Measurements from ENCODE around the gene OTOS. TPM values are rescaled to one million over a fixed set of nuclear protein-coding genes. Genes with fewer than 3 reads are reported as not detected.

OTOS gene
- total RNA-seq, 1 experiment from 2014 or later, result not detected

- no peak for DNase-seq (ENCODE audit: low spot score)
- in situ Hi-C loops (cut with HindIII; ENCODE audit: low sequenced_read_pairs), result no loop called here
These were observed 462 bp upstream of the OTOS start for GRCh38 chr2:240140920-240141319.

DNA sequence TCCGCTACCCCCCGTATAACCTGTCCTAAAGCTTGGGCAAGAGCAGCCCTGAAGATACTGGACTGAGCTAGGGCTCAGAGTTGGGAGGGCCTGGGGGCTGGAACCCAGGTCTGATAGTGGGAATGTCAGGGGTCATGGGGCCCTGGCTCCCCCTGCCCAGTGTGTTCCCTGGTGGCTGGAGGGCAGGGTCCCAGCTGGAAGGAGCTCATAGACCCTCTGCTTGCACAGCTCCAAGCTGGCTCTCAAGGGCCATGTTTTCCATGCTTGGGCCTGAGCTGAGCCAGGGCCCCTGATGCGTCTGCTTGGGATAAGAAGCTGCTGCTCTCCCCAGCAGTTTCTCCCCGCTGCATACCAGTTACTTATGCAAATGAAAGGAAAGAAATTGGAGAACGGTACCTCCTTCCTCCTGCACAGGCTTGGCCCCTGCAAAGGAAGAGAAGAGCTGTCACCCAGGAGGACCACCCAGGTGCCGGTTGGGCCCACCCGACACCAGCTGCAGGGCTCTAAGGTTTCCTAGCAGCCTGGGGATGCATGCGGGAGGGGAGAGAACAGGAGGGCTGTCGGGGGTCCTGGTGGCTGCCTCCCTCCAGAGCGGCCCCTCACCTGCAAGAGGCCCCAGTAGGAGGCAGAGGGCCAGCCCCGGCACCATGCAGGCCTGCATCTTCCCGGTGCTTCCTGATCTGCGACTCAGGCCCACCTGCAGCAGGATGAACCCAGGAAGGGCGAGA is 628 bp downstream of the OTOS start:
- DNase-seq (ENCODE audit: low spot score), result no peak
- in situ Hi-C loops (cut with HindIII; ENCODE audit: low sequenced_read_pairs), result no loop called here

DNA sequence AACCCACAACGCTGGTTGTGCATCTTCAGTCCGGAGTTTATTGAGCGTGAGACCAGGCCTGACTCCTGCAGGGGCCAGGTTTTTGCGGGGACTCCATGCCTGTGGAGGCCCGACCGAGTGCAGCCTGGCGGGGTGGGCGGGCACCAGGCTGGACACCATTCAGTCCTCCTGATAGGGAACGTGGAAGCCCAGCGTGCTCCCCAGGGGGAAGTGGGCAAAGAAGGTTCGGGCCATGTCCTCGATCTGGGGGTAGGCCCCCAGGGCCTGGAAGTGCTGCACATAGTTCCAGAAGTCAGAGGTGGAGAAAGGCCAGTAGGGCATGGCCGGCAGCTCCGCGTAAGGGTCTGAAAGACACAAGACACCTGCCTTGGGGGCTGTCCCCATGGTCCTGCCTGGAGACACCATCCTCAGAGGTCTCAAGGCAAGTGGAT is 1.4 kb downstream of the OTOS start:
- no peak for DNase-seq (ENCODE audit: low spot score)
- in situ Hi-C loops (cut with HindIII; ENCODE audit: low sequenced_read_pairs), result no loop called here

- in situ Hi-C loops (cut with HindIII; ENCODE audit: low sequenced_read_pairs), result no loop called here
These were observed 2.0 kb downstream of the OTOS start for GRCh38 chr2:240138254-240138984.

DNA sequence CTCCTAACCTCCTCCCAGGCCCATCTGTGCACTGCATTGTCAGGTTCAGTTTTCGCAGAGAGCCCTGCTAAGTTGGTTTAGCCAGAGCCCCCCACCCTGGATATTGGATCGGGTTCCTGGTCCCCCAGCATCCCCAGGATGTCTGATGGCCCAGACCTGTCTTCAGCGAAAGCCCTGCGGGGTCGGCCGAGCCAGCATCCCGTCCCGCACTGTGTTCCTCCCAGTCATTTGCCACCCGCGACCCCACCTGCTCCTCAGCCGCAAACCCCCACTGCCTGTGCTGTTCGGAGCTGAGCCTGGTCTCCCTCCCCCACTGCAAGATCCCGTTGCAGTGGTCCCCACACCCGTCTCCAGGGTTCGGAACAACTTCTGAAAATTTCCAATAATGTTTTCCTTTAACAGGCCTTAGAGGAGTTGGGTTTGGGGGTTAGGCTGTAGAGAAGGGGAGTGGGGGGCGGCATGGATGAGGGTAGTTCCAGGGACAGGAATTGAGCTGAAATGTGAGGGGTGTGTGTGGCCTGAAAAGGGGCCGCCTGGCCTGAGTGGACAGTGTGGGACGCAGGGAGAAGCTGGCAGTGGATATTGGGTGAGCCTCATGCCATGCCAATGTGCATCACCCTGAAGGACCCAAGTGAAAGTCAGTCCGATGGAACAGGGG is 2.7 kb downstream of the OTOS start:
- in situ Hi-C loops (cut with HindIII; ENCODE audit: low sequenced_read_pairs), result no loop called here
- DNase-seq (ENCODE audit: low spot score), result no peak

More at GRCh38 chr2:240138254-240138984, 2.0 kb downstream of the OTOS start:
- no peak for DNase-seq (ENCODE audit: low spot score)

GRCh38 chr2:240136671-240137292 is 3.7 kb downstream of the OTOS start:
- DNase-seq (ENCODE audit: low spot score), result no peak

DNA sequence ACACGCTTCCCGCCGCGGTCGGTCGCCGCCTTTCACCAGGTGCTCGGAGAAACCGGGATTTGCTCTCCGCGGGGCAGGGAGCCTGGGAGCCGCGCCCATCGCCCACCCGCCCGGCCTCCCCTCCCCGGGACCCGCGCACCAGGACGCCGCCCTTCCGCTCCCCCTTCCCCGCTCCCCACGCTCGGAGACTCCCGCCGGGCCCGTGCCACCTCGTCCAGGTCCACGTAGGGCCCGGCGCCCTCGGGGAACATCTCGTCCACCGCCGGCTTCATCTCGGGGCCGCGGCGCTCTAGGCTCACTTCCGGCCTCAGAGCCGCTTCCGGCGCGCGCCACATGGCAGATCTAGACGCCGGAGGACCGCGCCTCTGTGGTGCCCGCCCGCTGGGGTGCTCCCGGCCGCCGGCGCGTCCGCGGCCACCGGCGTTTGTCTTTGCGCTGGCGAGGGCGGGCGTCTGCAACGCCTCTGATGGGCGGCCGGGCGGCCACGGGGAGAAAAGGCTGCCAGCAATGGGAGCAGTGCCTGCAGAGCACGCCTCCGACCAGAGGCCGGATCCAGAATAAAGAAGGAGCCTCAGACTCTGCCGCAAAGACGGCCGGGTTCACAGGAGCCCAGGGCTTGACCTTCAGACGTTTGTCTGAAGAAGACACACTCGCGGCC is 4.3 kb downstream of the OTOS start, which contains the start of gene COPS9:
COPS9 (minus strand) TSS at position 293 of the 658 bp plus-strand sequence; CDS start at position 272, 21 bp downstream.
- in situ Hi-C loops (cut with HindIII; ENCODE audit: low sequenced_read_pairs), result no loop called here
- peak; percentile 85 for DNase-seq (ENCODE audit: low spot score)

More at GRCh38 chr2:240136671-240137292, 3.7 kb downstream of the OTOS start:
- in situ Hi-C loops (cut with HindIII; ENCODE audit: low sequenced_read_pairs), result no loop called here

DNA sequence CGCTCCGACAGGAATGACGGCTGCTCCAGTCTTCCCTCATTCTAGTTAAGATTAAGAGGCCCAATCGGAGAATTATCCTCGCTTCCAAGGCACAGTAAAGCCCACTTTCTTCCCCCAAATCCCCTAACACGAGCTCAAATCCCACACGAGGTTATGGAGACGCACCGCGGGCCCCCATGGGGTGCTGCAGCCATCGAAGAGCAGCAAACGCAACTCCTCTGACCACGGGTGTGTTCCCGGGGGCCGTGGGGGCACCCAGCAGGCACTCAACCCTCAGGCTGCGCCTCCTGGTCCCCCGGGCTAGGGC is 4.8 kb downstream of the OTOS start:
- no peak for DNase-seq (ENCODE audit: low spot score)
- in situ Hi-C loops (cut with HindIII; ENCODE audit: low sequenced_read_pairs), result no loop called here

DNA sequence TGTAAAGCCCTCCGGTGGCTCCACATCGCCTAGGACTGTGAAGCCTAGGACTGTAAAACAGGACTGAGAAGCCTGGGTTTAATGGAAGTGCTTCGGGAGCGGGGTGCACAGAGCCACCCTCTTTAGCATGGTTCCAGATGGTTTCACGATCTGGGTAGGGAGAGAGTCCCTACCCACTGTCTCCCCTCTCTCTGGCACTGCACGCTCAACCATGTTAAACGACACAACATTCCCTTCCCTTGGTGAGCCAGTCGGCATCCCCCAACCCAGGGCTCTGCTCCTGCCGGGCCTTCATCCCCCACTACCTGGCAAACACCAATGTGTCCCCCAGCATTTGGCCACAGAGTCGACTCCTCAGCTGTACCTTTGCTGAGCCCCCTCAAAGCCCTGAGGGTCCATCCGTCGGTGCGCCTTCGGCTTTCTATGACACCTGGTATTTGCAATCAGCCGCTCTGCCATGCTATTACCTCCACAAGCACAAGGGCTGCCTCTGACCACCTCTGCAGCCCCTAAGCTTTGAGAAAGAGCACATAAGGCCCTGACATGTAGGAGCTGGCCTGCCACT is 5.4 kb downstream of the OTOS start:
- in situ Hi-C loops (cut with HindIII; ENCODE audit: low sequenced_read_pairs), result no loop called here
- DNase-seq (ENCODE audit: low spot score), result no peak

DNA sequence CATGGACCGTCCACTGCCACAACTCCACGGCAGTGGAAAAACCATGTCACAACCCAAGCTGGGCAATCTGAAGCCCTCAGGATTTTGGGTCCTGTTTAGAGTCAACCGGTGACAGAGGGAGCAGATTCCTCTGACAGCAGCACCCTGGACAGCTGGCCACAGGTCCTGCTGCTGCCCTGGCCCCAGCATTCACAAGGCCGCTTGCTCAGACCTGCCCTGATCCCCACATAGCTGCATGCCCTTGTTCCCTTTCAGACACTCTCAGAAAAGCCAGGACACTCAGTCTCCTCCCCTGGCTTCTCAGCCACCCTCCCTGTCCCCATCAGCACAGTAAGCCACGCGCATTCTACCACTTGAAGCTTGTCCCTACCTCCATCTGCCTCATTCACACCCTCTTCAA is 6.0 kb downstream of the OTOS start:
- DNase-seq (ENCODE audit: low spot score), result no peak
- in situ Hi-C loops (cut with HindIII; ENCODE audit: low sequenced_read_pairs), result no loop called here

DNA sequence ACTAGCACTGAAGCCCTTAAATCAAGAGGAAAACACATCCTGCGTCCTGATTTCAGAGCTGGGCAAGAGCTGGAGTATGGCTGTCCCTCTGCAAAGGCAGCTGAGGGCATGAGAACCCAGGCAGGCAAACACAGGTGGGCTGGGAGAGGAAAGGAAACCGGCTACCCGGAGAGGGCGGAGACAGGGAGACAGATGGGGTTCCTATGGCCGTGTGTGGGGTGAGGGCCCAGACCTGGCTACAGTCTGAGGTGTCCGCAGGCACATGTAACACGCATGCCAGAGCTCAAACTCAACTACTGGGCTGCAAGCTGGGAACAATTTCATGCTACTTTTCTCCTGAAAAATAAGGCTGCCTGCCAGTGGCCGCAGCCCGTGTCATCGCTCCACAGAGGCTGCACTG is 7.1 kb downstream of the OTOS start:
- no peak for DNase-seq (ENCODE audit: low spot score)
- in situ Hi-C loops (cut with HindIII; ENCODE audit: low sequenced_read_pairs), result no loop called here

DNA sequence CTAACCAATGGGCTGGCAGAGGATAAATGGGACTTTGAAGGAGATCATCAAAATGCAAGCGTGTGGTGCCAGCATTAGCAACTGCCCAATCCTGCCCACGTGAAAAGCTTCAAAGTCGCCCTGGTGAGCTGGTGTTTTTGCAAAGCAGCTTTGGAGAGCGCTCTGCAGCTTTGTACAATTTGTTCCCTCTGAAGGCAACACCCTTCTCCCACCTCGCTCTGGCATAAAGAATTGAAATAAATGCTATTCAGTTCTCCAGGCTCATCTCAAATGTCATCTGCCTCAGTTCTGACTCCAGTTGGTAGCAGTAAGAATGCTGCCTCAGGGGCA is 7.8 kb downstream of the OTOS start:
- DNase-seq (ENCODE audit: low spot score), result no peak
- in situ Hi-C loops (cut with HindIII; ENCODE audit: low sequenced_read_pairs), result no loop called here

- in situ Hi-C loops (cut with HindIII; ENCODE audit: low sequenced_read_pairs), result no loop called here
- DNase-seq (ENCODE audit: low spot score), result no peak
These were observed 8.4 kb downstream of the OTOS start for GRCh38 chr2:240131941-240132650.

DNA sequence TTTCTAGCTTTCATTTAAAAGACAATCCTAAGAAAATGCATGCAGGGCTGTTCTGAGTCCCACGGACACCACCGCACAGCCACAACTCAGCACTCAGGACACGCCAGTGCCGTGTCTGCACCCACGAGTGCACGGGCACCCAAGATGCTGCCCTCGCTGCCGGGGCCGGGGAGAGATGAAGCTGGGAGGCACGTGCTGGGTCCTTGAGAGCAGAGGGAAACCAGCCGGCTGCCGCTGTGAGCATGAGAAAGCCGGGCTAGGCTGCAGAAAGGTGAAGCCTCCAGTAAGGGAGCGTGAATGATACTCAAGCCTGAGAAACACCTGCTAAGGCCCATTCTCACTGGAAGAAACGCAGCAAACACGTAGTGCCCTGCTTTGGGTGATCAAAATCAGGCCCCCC is 9.2 kb downstream of the OTOS start:
- no peak for DNase-seq (ENCODE audit: low spot score)
- in situ Hi-C loops (cut with HindIII; ENCODE audit: low sequenced_read_pairs), result no loop called here

DNA sequence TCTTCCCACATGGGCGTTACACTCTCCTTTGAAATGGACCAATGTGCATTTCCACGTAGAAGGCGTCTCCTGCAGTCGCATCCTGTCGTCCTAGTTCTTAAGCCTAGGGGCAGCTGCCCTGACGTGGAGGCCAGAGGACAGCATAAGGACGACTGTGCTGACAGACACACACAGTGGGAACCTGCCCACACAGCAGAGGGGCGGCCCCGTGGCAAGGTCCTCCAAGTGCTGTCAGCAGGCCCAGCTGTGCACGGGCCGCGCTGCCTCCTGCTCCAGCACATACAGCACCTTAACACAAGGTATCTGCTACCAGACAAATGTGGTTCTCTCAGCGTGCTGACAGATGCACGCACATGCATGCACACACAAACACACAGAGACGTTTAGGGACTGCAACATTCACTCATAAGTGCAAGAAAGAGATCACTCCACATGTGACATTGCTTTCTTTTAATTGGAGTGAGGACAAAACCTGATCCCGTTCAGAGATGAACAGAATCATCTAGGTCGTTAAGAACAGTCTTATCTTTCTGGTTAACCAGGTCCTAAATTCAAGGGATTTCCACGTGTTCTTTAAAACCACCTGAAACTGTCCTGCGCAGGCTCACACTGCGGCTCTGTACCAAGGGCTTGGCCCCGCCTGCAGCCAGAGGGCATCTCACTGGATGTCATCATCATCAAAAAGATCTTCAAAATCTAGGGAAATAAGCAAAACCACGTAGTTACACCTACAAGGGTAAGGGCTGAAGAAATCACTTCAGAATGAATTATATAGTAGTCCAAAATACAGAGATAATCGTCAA is 9.9 kb downstream of the OTOS start:
- DNase-seq (ENCODE audit: low spot score), result no peak
- in situ Hi-C loops (cut with HindIII; ENCODE audit: low sequenced_read_pairs), result no loop called here

DNA sequence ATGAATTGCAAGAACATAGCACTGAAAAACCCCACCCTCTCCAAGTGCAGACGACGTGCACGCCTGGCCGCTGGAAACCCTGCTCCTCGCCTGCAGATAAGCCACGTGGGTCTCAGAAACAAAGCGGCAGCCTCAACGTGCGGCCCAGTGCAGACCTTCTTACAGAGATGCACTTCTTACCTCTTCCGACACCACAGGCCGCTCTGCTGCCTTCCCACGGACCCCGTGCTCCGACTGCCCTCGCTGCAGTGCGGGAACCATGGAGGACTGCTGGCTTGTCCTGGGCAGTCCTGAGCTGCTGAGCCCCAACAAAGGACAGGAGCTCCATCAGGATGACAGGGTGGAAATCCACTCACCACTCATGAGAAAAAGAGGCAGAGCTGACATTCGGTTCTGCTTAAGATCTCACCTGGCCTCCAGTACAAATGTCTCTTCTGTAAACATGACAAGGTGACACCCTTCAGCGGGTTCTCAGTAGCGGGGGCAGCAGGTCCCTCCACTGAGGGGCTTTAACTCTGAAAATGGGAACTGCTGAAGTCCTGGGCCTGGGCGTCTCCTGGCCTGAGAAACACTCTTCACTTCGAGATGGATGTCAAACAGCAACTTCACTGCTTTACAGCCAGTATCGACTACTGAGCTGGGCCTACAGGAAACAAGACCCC is 10.6 kb downstream of the OTOS start:
- no peak for DNase-seq (ENCODE audit: low spot score)
- in situ Hi-C loops (cut with HindIII; ENCODE audit: low sequenced_read_pairs), result no loop called here

DNA sequence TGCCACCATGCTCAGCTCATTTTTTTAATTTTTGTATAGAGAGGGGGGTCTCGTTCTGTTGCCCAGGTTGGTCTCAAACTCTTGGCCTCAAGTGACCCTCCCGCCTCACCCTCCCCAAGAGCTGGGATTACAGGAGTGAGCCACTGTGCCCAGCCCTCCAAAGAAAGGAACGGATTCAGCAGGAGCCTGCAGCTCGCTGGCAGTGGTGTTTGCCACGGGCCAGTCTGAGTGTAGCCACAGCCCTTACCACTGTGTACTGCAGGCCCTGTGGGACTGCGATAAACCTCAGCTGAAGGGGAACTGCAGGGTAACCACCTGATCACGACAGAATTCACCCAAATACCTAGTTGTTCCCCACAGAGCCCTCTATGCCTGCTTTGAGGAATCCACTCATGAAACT is 11.1 kb downstream of the OTOS start:
- no peak for DNase-seq (ENCODE audit: low spot score)
- in situ Hi-C loops (cut with HindIII; ENCODE audit: low sequenced_read_pairs), result no loop called here
